Cardiac fibroblast (primary cell): ENCODE measurements around the gene TMEM135.

ENCODE experiments used
- DNase-seq, 2 donors: peaks; one replicate each; pipeline versions ENCODE4 v3.0.0 to v3.0.0-alpha.2; 2010; ENCODE audit warnings: low read depth in 2 of 2
- H3K4me3 ChIP-seq, 2 donors: replicated peaks in 1 of 2; 1 replicate in 1 of 2; 2 replicates in 1 of 2; pipeline ENCODE4 v1.5.1; 2011; ENCODE audit warnings: low read depth in 2 of 2, low read length in 2 of 2, mild to moderate bottlenecking in 2 of 2, moderate library complexity in 1 of 2
- TF ChIP-seq, protein P1 (sequence below): IDR thresholded peaks from one replicate; pipeline ENCODE4 v1.5.1; 2011; ENCODE audit warnings: low read depth, mild to moderate bottlenecking, low read length, inconsistent platforms

TMEM135 gene

DNA sequence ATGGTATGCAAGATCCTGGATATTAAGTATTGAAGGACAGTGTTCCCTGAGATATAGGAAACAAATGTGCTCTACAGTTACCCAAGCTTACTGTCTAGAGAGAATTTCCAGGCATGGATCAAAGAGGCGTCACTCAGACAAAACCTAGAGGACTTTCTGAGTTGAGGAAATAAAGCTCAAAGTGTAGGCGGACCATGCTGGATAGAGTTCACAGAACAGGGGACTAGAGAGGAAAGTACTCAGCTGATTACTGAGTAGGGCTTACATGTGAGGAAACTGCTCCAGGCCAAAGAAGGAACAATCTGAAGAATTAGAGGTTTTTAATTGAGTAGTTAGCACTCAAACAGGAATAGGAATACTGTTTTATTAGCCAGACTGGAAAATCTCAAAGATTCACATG is 193.3 kb downstream of the TMEM135 start:
- H3K4me3 ChIP-seq = no peak overlapping the region
- TF ChIP-seq, protein P1, sequence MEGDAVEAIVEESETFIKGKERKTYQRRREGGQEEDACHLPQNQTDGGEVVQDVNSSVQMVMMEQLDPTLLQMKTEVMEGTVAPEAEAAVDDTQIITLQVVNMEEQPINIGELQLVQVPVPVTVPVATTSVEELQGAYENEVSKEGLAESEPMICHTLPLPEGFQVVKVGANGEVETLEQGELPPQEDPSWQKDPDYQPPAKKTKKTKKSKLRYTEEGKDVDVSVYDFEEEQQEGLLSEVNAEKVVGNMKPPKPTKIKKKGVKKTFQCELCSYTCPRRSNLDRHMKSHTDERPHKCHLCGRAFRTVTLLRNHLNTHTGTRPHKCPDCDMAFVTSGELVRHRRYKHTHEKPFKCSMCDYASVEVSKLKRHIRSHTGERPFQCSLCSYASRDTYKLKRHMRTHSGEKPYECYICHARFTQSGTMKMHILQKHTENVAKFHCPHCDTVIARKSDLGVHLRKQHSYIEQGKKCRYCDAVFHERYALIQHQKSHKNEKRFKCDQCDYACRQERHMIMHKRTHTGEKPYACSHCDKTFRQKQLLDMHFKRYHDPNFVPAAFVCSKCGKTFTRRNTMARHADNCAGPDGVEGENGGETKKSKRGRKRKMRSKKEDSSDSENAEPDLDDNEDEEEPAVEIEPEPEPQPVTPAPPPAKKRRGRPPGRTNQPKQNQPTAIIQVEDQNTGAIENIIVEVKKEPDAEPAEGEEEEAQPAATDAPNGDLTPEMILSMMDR = no peak
- DNase-seq = no peak

DNA sequence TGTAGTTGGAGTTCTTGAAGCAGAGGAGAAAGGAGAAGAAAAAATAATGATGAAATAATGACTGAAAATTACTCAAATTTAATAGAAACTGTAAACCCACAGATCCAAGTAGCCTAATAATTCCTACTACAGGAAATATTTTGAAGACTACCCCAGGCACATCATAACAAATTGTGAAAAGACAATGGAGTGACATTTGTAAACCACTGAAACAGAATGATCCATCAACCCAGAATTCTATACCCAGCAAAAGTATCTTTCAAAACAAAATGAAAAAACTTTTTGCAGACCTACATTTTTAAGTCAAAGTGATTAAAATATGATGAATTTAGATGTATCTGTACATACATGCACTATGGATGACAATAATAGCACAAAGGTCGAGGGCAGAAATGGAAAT is 194.6 kb downstream of the TMEM135 start:
- no peak overlapping the region for H3K4me3 ChIP-seq
- TF ChIP-seq, protein P1 = no peak
- DNase-seq = no peak

DNA sequence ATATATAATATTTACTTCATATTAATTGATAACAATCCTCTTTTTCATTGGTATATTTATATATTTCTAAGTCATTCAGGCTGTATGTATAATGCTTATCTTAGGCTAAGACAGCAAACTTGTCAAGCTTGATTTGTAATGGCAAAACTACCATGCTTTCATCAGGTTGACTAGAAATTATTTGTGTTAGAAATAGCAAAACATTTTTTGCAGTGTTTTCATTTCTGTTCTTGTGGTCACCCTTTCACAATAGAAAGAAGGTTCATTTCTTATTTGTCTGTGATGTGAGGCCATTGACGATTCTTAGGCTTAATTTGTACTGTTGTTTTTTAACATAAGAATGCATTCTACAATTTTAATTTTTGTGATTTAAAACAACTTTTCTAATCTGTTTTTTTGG is 197.6 kb downstream of the TMEM135 start:
- TF ChIP-seq, protein P1 = no peak
- no peak overlapping the region for H3K4me3 ChIP-seq
- no peak for DNase-seq

DNA sequence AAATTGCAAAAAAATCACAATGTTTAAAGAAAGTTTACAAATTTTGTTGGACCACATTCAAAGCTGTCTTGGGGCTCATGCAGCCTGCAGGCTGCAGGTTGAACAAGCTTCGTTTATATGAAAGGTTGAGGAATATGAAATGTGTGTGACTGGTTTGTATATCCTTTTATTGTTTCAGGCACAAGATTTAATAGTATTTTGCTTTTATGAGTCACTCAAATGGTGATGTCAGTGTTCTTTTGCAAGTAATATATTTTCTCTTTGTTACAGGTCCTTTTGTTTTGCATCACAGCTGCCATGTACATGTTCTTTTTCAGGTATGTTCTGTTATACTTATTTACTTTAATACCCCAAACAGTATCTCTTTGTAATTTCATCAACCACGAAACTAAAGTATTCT is 198.6 kb downstream of the TMEM135 start:
- TF ChIP-seq, protein P1 = no peak
- no peak overlapping the region for H3K4me3 ChIP-seq
- no peak for DNase-seq

DNA sequence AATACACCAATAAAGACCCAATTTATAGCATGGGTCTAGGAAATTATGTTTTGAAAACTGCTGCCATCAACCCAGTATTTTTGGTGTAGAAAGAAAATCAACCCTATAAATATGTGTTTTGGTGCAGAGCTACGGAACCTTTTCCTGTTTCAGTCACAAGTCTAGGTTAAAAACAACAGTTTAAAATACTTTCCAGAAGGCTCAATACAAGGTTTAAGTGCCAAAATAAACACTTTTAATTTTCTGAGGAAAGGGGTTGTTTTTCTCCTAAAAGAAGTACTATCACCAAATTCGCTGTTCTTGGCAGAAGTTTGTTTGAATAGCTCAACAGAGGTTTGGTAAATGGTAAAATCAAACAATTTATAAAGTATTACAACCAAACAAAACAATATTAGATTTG is 201.3 kb downstream of the TMEM135 start:
- no peak overlapping the region for H3K4me3 ChIP-seq
- DNase-seq = peak; percentile 40 to 60
- TF ChIP-seq, protein P1 = no peak

DNA sequence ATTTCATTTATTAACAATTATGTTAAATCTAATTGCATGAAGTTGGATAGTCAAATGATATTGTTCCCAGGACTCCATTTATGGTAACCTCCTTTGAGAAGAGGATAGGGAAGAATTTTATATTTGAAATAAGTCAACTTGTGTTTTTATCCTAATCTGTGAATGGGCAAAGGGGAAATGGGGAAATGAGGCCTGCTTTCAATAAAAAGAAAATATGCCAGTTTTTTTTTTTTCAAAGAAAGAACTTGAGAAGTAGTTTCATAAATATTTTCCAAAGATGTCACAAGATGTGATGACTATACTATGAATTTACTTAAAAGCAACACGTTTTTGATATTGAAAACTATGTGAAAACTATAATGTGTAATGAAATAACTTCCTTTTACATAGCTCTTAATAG is 201.8 kb downstream of the TMEM135 start:
- TF ChIP-seq, protein P1 = no peak
- DNase-seq = peak in 1 of 2 donors; percentile 34
- H3K4me3 ChIP-seq = no peak overlapping the region

DNA sequence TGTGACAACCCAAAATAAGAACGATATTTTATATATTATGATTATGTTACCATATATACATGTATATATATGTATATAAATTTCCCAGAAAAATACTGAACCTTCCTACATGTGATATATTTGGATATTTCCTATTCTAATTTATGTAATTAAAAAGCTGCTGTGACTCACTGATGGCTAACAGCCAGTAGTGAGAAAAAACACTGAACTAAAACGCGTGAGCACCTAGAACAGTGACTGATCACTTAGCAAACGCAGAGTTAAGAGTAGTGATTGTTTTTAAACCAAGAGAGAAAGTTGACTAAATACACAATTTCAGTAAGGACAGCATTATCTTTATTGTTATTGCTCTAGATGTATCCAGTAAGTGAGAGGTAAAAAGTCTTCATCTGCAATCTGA is 213.8 kb downstream of the TMEM135 start:
- DNase-seq = peak in 1 of 2 donors; percentile 63
- TF ChIP-seq, protein P1 = no peak
- H3K4me3 ChIP-seq = no peak overlapping the region
